CD4-positive, CD25-positive, alpha-beta regulatory T cell (primary cell): ENCODE data around the gene TM4SF1. TPM values are rescaled to one million over a fixed set of nuclear protein-coding genes. Genes with fewer than 3 reads are reported as not detected.
A peak's percentile ranks its signal among the peaks of the same experiment; 100 is the strongest.
"Not testable (repeated sequence)": the region's sequence is repeated elsewhere in the genome, so short reads cannot be mapped to it uniquely, and the experiment has no call there.

Source experiments
- ATAC-seq, 2 donors: fragments of 150-1000 bp; cut with Tn5 transposase; one replicate each; pipeline ENCODE4 v1.10.0; 2021; ENCODE audit warnings: low read depth in 2 of 2, moderate number of reproducible peaks in 2 of 2, moderate library complexity in 1 of 2
- DNase-seq, 3 donors: peaks; one replicate each; pipeline versions ENCODE4 v3.0.0 to v3.0.0-alpha.2; 2012 to 2022; ENCODE audit warnings: mixed read lengths in 1 of 3
- H3K27ac ChIP-seq: one replicate; pipeline ENCODE4 v1.7.0; 2013; ENCODE audit warnings: mild to moderate bottlenecking, low read length; ENCODE audit not compliant: insufficient read depth, poor library complexity, severe bottlenecking
- H3K27me3 ChIP-seq: one replicate; pipeline ENCODE4 v1.7.0; 2013; ENCODE audit warnings: low read length; ENCODE audit not compliant: control insufficient read depth, insufficient read depth
- H3K36me3 ChIP-seq: one replicate; pipeline ENCODE4 v1.7.0; 2013; ENCODE audit warnings: mild to moderate bottlenecking, low read length, moderate library complexity; ENCODE audit not compliant: control insufficient read depth, insufficient read depth
- H3K4me1 ChIP-seq: 2 replicates; pipeline ENCODE4 v1.7.0; 2013; ENCODE audit warnings: mild to moderate bottlenecking, low read length; ENCODE audit not compliant: insufficient read depth, control insufficient read depth, poor library complexity, severe bottlenecking
- H3K4me3 ChIP-seq: one replicate; pipeline ENCODE4 v1.7.0; 2013; ENCODE audit warnings: low read depth, mild to moderate bottlenecking, low read length, moderate library complexity
- H3K9me3 ChIP-seq, 2 experiments: 1 replicate in 1 of 2; 2 replicates in 1 of 2; pipeline ENCODE4 v1.7.0; 2013; ENCODE audit warnings: low read length in 2 of 2, mild to moderate bottlenecking in 1 of 2, moderate library complexity in 1 of 2; ENCODE audit not compliant: control insufficient read depth in 2 of 2
- H3K27ac Mint-ChIP-seq, 3 donors: one replicate each; pipeline ENCODE4 v1.8.0; 2020 to 2022; ENCODE audit warnings: mild to moderate bottlenecking in 3 of 3, mixed read lengths in 3 of 3, moderate library complexity in 2 of 3
- H3K27me3 Mint-ChIP-seq: one replicate; pipeline ENCODE4 v1.8.0; 2022; ENCODE audit warnings: mild to moderate bottlenecking, mixed read lengths
- H3K36me3 Mint-ChIP-seq: one replicate; pipeline ENCODE4 v1.8.0; 2020; ENCODE audit warnings: mixed read lengths
- H3K4me1 Mint-ChIP-seq, 4 donors: one replicate each; pipeline ENCODE4 v1.8.0; 2020 to 2022; ENCODE audit warnings: mixed read lengths in 4 of 4, mild to moderate bottlenecking in 1 of 4
- H3K4me3 Mint-ChIP-seq, 4 donors: one replicate each; pipeline ENCODE4 v1.8.0; 2020 to 2022; ENCODE audit warnings: mild to moderate bottlenecking in 4 of 4, mixed read lengths in 4 of 4, moderate library complexity in 3 of 4
- H3K9me3 Mint-ChIP-seq, 7 donors: one replicate each; pipeline ENCODE4 v1.8.0; 2020 to 2022; ENCODE audit warnings: mixed read lengths in 7 of 7, mild to moderate bottlenecking in 3 of 7, moderate library complexity in 2 of 7
- polyA plus RNA-seq, 4 donors: library from polyadenylated mRNA; unstranded; fragments of 300-500 nt; fragmentation: Illumina TruSeq; gene quantifications; one replicate each; pipeline ENCODE4 v1.2.3, GENCODE V29; 2021
- total RNA-seq: library from RNA; stranded (reverse); gene quantifications from one replicate; pipeline ENCODE4 v1.2.3, GENCODE V29; 2022

The TM4SF1 gene
- total and polyA plus RNA-seq, 5 donors from 2014 or later, result 0.44 TPM; not detected in 4

GRCh38 chr3:149353581-149354184 is 23.8 kb downstream of the TM4SF1 start:
- Histone ChIP-seq H3K36me3 (no peaks in the 10 kb centered on the region), H3K9me3 (no peaks in the 10 kb centered on the region), H3K27ac (no peak overlapping the region), H3K4me3 (no peak overlapping the region), H3K4me1 (no peaks in the 10 kb centered on the region), H3K27me3 (peaks cover 5% of the 10 kb centered on the region)
- H3K27ac Mint-ChIP-seq, result no peak overlapping the region
- H3K4me1 Mint-ChIP-seq, result no peaks in the 10 kb centered on the region
- H3K9me3 Mint-ChIP-seq, result peaks cover 0 to 3% (median 0%) of the 10 kb centered on the region in 7 donors
- no peaks in the 10 kb centered on the region for H3K36me3 Mint-ChIP-seq
- DNase-seq (no peak), ATAC-seq (no peak)
- H3K4me3 Mint-ChIP-seq, result no peak overlapping the region
- peaks cover 13% of the 10 kb centered on the region for H3K27me3 Mint-ChIP-seq

GRCh38 chr3:149352556-149352955 is 24.9 kb downstream of the TM4SF1 start:
- H3K4me1 ChIP-seq, result no peaks in the 10 kb centered on the region
- no peak overlapping the region for H3K4me3 ChIP-seq
- Mint-ChIP-seq H3K27me3 (peaks cover 13% of the 10 kb centered on the region), H3K36me3 (no peaks in the 10 kb centered on the region), H3K4me3 (no peak overlapping the region), H3K27ac (no peak overlapping the region), H3K9me3 (peaks cover 0 to 3% (median 0%) of the 10 kb centered on the region in 7 donors), H3K4me1 (no peaks in the 10 kb centered on the region)
- H3K27ac ChIP-seq, result no peak overlapping the region
- peaks cover 5% of the 10 kb centered on the region for H3K27me3 ChIP-seq
- ATAC-seq, result no peak
- no peaks in the 10 kb centered on the region for H3K36me3 ChIP-seq
- DNase-seq, result peak in 1 of 3 donors; percentile 33
- no peaks in the 10 kb centered on the region for H3K9me3 ChIP-seq

- Mint-ChIP-seq H3K27ac (no peak overlapping the region), H3K9me3 (peaks cover 0 to 3% (median 0%) of the 10 kb centered on the region in 7 donors), H3K4me1 (no peaks in the 10 kb centered on the region), H3K36me3 (no peaks in the 10 kb centered on the region), H3K4me3 (no peak overlapping the region), H3K27me3 (peaks cover 11% of the 10 kb centered on the region)
- DNase-seq, result no peak
- H3K4me1 ChIP-seq, result no peaks in the 10 kb centered on the region
- no peaks in the 10 kb centered on the region for H3K36me3 ChIP-seq
- H3K9me3 ChIP-seq, result no peaks in the 10 kb centered on the region
- no peak overlapping the region for H3K27ac ChIP-seq
- peaks cover 5% of the 10 kb centered on the region for H3K27me3 ChIP-seq
- H3K4me3 ChIP-seq, result no peak overlapping the region
- ATAC-seq, result no peak
Measured at GRCh38 chr3:149343951-149344350, 33.5 kb downstream of the TM4SF1 start.

GRCh38 chr3:149342413-149343380 is 34.8 kb downstream of the TM4SF1 start:
- Mint-ChIP-seq H3K27me3 (peaks cover 11% of the 10 kb centered on the region), H3K4me1 (no peaks in the 10 kb centered on the region), H3K4me3 (no peak overlapping the region), H3K9me3 (peaks cover 0 to 3% (median 0%) of the 10 kb centered on the region in 7 donors), H3K27ac (no peak overlapping the region), H3K36me3 (no peaks in the 10 kb centered on the region)
- Histone ChIP-seq H3K27ac (no peak overlapping the region), H3K4me3 (no peak overlapping the region), H3K9me3 (no peaks in the 10 kb centered on the region), H3K27me3 (peaks cover 5% of the 10 kb centered on the region), H3K4me1 (no peaks in the 10 kb centered on the region), H3K36me3 (no peaks in the 10 kb centered on the region)
- ATAC-seq (no peak), DNase-seq (no peak)

- Histone ChIP-seq H3K9me3 (no peaks in the 10 kb centered on the region), H3K36me3 (no peaks in the 10 kb centered on the region), H3K4me3 (no peak overlapping the region), H3K4me1 (no peaks in the 10 kb centered on the region), H3K27ac (no peak overlapping the region), H3K27me3 (peaks cover 5% of the 10 kb centered on the region)
- Mint-ChIP-seq H3K4me1 (no peaks in the 10 kb centered on the region), H3K4me3 (no peak overlapping the region), H3K27me3 (peaks cover 11% of the 10 kb centered on the region), H3K9me3 (peaks cover 0 to 3% (median 0%) of the 10 kb centered on the region in 7 donors), H3K27ac (no peak overlapping the region), H3K36me3 (no peaks in the 10 kb centered on the region)
- DNase-seq, result no peak
- ATAC-seq, result no peak
Measured at GRCh38 chr3:149340310-149340933, 37.0 kb downstream of the TM4SF1 start.

GRCh38 chr3:149339931-149340309 is 37.5 kb downstream of the TM4SF1 start:
- ATAC-seq, result no peak
- no peak overlapping the region for H3K27ac Mint-ChIP-seq
- H3K9me3 Mint-ChIP-seq, result peaks cover 0 to 3% (median 0%) of the 10 kb centered on the region in 7 donors

GRCh38 chr3:149337486-149337885 is 40.0 kb downstream of the TM4SF1 start:
- H3K4me1 Mint-ChIP-seq, DNase-seq, H3K36me3 ChIP-seq, H3K4me3 ChIP-seq, H3K9me3 Mint-ChIP-seq, H3K27me3 ChIP-seq, H3K27ac ChIP-seq, H3K4me3 Mint-ChIP-seq, H3K27me3 Mint-ChIP-seq, H3K27ac Mint-ChIP-seq, H3K36me3 Mint-ChIP-seq, H3K9me3 ChIP-seq, ATAC-seq, H3K4me1 ChIP-seq: not testable (repeated sequence)

More at GRCh38 chr3:149339931-149340309, 37.5 kb downstream of the TM4SF1 start:
- no peak overlapping the region for H3K27ac ChIP-seq
- H3K36me3 ChIP-seq, result no peaks in the 10 kb centered on the region
- peaks cover 11% of the 10 kb centered on the region for H3K27me3 Mint-ChIP-seq
- no peak overlapping the region for H3K4me3 ChIP-seq
- peaks cover 5% of the 10 kb centered on the region for H3K27me3 ChIP-seq
- H3K4me1 Mint-ChIP-seq, result no peaks in the 10 kb centered on the region
- no peak overlapping the region for H3K4me3 Mint-ChIP-seq
- no peaks in the 10 kb centered on the region for H3K4me1 ChIP-seq
- H3K9me3 ChIP-seq, result no peaks in the 10 kb centered on the region
- H3K36me3 Mint-ChIP-seq, result no peaks in the 10 kb centered on the region
- no peak for DNase-seq
